Prostate gland (tissue), 2 donors: ENCODE data around the gene HS3ST6. TPM values are rescaled to one million over a fixed set of nuclear protein-coding genes. Genes with fewer than 3 reads are reported as not detected.

Experiments
- DNase-seq: peaks from one replicate; pipeline ENCODE4 v3.0.0-alpha.2; 2019; ENCODE audit warnings: low spot score
- H3K27ac ChIP-seq, 2 donors: fragments of 200-600 bp; sonication (generic); 2 replicates each; pipeline ENCODE4 v1.5.1; 2017 to 2019
- H3K27me3 ChIP-seq: fragments of 200-600 bp; sonication (generic); replicated peaks from 2 replicates; pipeline ENCODE4 v1.5.1; 2019; ENCODE audit not compliant: insufficient read depth
- H3K36me3 ChIP-seq, 2 donors: fragments of 200-600 bp; sonication (generic); 1 replicate in 1 of 2; 2 replicates in 1 of 2; pipeline versions ENCODE4 v1.5.1 to v1.8.1; 2017 to 2019
- H3K4me1 ChIP-seq: fragments of 200-600 bp; sonication (generic); replicated peaks from 2 replicates; pipeline ENCODE4 v1.5.1; 2019
- H3K4me3 ChIP-seq, 2 donors: fragments of 200-600 bp; sonication (generic); 2 replicates each; pipeline ENCODE4 v1.5.1; 2017 to 2019
- H3K9me3 ChIP-seq: fragments of 200-600 bp; sonication (generic); 2 replicates; pipeline ENCODE4 v1.5.1; 2017
- CTCF ChIP-seq, 4 experiments: fragments of 200-600 bp in 2 of 4; fragments of 450-650 bp in 2 of 4; sonication (generic) in 2 of 4; IDR thresholded peaks; 1 replicate in 3 of 4; 2 replicates in 1 of 4; pipeline ENCODE4 v1.5.1; 2016 to 2019; ENCODE audit warnings: antibody characterized with exemption in 4 of 4, mild to moderate bottlenecking in 2 of 4, moderate library complexity in 2 of 4
- POLR2A ChIP-seq: fragments of 450-650 bp; IDR thresholded peaks from one replicate; pipeline ENCODE4 v1.6.1; 2016; ENCODE audit warnings: antibody characterized with exemption, mild to moderate bottlenecking
- POLR2AphosphoS5 ChIP-seq: sonication (generic); formaldehyde crosslinking; IDR thresholded peaks from one replicate; pipeline ENCODE4 v1.6.1; 2017; ENCODE audit warnings: antibody characterized with exemption
- WGBS: methylation state at CpG from one replicate; pipeline ENCODE4 v1.1.5; 2018; 5-methylcytosine and 5-hydroxymethylcytosine counted together
- intact Hi-C: fragments of 100-400 bp; cut with DNase I; formaldehyde crosslinking; loops from one replicate; pipeline ENCODE4 v1.14.2; 2022
- total RNA-seq, 2 donors: library from RNA; depleted of rRNA; stranded (reverse); fragments of >200 nt; gene quantifications; one replicate each; pipeline ENCODE4 v1.1.0, GENCODE V29; 2016

Gene HS3ST6
- total RNA-seq, 2 donors from 2014 or later, result 0.77 to 0.91 TPM

GRCh38 chr16:1908983-1909382, 9.2 kb downstream of the HS3ST6 start:
- Histone ChIP-seq H3K4me1 (no peaks in the 10 kb centered on the region), H3K9me3 (no peaks in the 10 kb centered on the region), H3K27me3 (no peaks in the 10 kb centered on the region), H3K27ac (no peak overlapping the region), H3K4me3 (no peak overlapping the region), H3K36me3 (no peaks in the 10 kb centered on the region)
- no peak for TF ChIP-seq CTCF (IDR thresholded peaks at IDR 0.05)
- TF ChIP-seq POLR2A, result no peak
- no peak for TF ChIP-seq POLR2AphosphoS5
- no peak for DNase-seq
- WGBS, result 67% methylated on average over 9 of the region's 9 CpGs
- intact Hi-C loops, result no loop called here

- Histone ChIP-seq H3K27me3 (no peaks in the 10 kb centered on the region), H3K9me3 (no peaks in the 10 kb centered on the region), H3K36me3 (no peaks in the 10 kb centered on the region), H3K4me3 (no peak overlapping the region), H3K27ac (no peak overlapping the region), H3K4me1 (no peaks in the 10 kb centered on the region)
- no peak for DNase-seq
- TF ChIP-seq POLR2A, result no peak
- no peak for TF ChIP-seq CTCF (IDR thresholded peaks at IDR 0.05)
- no peak for TF ChIP-seq POLR2AphosphoS5
- 73% methylated on average over 17 of the region's 17 CpGs for WGBS
- intact Hi-C loops, result no loop called here
Observed at GRCh38 chr16:1908184-1908583, 10.0 kb downstream of the HS3ST6 start.

GRCh38 chr16:1907226-1907860, 10.9 kb downstream of the HS3ST6 start:
- 92% methylated on average over 14 of the region's 17 CpGs for WGBS
- Histone ChIP-seq H3K4me1 (no peaks in the 10 kb centered on the region), H3K4me3 (no peak overlapping the region), H3K36me3 (no peaks in the 10 kb centered on the region), H3K9me3 (no peaks in the 10 kb centered on the region), H3K27me3 (no peaks in the 10 kb centered on the region), H3K27ac (no peak overlapping the region)
- no peak for DNase-seq
- intact Hi-C loops, result no loop called here
- TF ChIP-seq CTCF (IDR thresholded peaks at IDR 0.05) (no peak), POLR2AphosphoS5 (no peak), POLR2A (no peak)

GRCh38 chr16:1906846-1907165, 11.4 kb downstream of the HS3ST6 start:
- Histone ChIP-seq H3K36me3 (no peaks in the 10 kb centered on the region), H3K27me3 (no peaks in the 10 kb centered on the region), H3K4me1 (no peaks in the 10 kb centered on the region), H3K9me3 (no peaks in the 10 kb centered on the region), H3K4me3 (no peak overlapping the region), H3K27ac (no peak overlapping the region)
- WGBS, result 93% methylated on average over 5 of the region's 5 CpGs
- TF ChIP-seq POLR2AphosphoS5 (no peak), CTCF (IDR thresholded peaks at IDR 0.05) (no peak), POLR2A (no peak)
- DNase-seq, result no peak
- intact Hi-C loops, result no loop called here

GRCh38 chr16:1906055-1906845, 12.0 kb downstream of the HS3ST6 start:
- no peaks in the 10 kb centered on the region for H3K9me3 ChIP-seq
- intact Hi-C loops, result no loop called here
- WGBS, result 40% methylated on average over 31 of the region's 31 CpGs
- H3K27me3 ChIP-seq, result no peaks in the 10 kb centered on the region
- TF ChIP-seq CTCF (IDR thresholded peaks at IDR 0.05) (no peak), POLR2AphosphoS5 (no peak), POLR2A (no peak)
- H3K27ac ChIP-seq, result no peak overlapping the region
- no peaks in the 10 kb centered on the region for H3K36me3 ChIP-seq
- H3K4me3 ChIP-seq, result no peak overlapping the region
- H3K4me1 ChIP-seq, result no peaks in the 10 kb centered on the region
- no peak for DNase-seq
